Measurements from ENCODE around the gene LAMA4.
"Not testable (repeated sequence)": the region's sequence is repeated elsewhere in the genome, so short reads cannot be mapped to it uniquely, and the experiment has no call there.

Gene LAMA4

DNA sequence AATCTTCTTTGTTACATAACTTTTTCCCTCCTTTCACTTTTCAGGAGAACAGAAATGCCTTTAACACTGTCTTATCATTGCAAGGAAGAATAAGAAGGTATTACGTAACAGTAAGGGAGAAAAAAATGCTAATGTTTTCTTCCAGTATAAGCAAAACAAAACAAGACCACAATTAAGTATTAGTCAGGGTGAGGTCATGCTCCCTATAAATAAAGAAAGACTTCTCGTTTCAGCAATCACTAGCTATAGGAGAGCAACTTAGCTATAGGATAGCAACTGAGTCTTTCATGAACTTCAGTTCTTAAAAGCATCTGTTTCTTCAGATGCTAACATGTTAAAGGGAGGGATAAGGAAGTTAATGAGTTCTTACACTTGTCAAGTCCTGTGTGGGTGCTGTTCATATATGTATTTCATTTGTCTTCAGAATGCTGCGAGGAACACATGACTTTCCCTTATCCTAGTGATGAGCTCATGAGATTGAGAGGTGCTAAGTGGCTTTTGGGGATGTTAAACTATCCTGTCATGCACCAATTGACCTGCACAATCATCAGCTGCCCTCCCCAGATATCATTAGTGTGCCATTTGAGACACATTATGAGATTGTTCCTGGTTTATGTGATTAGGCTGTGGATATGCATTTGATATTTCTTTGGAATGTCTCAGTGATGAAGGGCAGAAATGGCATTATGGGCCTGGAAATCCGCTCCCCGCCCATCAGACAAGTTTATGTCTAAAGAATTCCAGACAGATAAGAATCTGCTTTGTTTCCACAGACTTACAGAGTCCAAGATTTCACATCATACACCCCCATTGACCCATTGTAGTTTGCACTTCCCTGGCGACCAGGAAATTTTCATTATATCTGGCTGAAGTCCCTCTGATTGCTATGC is 37.5 kb downstream of the LAMA4 start:
- no peak for DNase-seq (ENCODE audit: low read depth)

DNA sequence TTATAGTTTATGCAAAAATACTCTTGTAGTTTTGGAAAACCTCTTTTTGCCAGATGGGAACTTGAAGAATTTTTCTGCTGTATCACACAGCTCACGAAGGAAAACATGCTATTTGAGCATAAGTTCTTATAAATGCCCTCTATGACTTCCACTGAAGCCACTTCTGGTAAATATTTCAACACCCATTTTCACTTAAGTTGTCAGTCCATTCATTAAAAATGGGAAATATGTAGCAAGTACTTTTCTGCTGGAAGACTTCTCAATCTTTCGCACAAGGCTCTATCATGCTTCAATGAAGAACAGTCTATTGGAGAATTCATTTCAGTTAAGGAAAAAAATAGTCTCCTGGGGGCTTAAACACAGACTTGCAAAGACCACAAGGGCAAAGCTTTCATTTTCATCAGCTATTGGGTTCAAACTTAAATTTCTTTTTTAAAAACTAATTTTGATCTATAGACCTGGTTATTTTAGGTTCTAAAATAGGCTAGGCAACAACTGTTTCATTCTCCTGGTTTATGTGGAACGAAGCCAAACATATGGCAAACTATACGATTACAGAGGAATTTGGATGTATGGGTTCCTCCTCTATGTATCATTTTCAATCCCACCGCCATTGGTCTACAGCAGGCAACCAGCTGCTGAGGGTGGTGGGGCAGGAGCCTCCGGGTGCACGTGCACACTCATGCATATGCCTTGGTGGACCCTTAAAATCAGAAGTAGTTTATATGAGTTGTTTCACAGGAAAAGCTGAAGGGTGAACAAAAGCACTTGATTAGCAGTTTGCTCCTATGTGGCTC is 38.7 kb downstream of the LAMA4 start:
- no peak for DNase-seq (ENCODE audit: low read depth)

GRCh38 chr6:112214739-112215269 is 39.6 kb downstream of the LAMA4 start:
- DNase-seq (ENCODE audit: low read depth) = no peak

DNA sequence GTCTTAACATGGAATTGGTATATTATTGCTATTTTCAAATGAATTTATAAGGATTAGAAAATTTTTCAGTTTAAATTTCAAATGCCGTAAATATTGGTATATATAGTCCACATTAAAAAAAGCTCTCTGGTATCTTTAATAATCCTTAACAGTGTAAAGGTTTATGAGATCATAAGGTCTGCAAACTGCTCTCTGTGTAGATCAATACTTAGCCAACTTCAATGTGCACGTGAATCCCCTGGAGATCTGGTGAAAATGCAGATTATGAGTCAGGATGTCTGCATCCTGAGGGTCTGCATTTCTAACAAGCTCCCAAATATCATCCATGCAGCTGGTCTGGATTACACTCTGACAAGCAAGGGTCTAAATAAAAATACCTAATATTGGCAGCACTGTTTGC is 43.5 kb downstream of the LAMA4 start:
- DNase-seq (ENCODE audit: low read depth) = no peak

DNA sequence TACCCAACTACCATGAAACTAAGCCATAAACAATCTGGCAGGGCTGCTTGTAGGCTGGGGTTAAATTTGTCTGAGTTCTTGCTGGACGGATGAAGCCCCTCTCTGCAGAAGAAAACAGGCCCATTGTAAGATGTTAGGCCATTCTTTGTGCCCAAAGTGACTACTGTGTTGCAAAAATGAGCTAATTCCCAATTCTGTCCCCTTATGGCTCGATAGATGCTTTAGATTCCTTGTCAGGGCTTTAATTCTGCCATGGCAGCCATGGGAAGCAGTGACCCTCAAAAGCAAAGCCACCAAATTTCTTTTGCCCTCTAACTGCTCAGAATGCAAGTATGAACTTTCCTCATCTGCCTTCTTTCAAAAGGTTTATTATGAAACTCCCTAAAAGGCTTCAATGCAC is 45.2 kb downstream of the LAMA4 start:
- no peak for DNase-seq (ENCODE audit: low read depth)

DNA sequence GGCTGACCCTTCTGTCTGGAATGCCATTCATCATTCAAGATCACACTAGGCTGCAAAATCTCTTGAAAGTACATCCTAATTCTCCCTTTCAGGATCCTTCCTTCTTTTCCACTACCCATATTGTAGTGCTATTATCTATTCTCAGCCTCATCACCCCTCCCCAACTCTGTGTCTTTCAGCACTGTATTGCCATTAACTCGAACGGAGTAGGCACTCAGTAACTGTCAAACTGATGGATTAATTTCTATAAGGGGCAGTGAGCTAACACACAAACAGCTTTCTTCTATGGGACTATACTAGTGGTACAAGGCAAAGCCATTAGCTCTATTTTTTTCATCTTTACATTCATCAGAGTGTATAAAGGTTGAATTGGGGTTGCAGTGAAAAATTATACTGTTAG is 46.6 kb downstream of the LAMA4 start:
- DNase-seq (ENCODE audit: low read depth) = no peak

GRCh38 chr6:112207131-112207530 is 47.2 kb downstream of the LAMA4 start:
- no peak for DNase-seq (ENCODE audit: low read depth)

- DNase-seq (ENCODE audit: low read depth) = no peak
Observed at GRCh38 chr6:112206110-112206458, 48.3 kb downstream of the LAMA4 start.

GRCh38 chr6:112205427-112206109 is 48.8 kb downstream of the LAMA4 start:
- DNase-seq (ENCODE audit: low read depth) = no peak

- no peak for DNase-seq (ENCODE audit: low read depth)
Observed at GRCh38 chr6:112204350-112204706, 50.0 kb downstream of the LAMA4 start.

- no peak for DNase-seq (ENCODE audit: low read depth)
Observed at GRCh38 chr6:112203577-112204349, 50.6 kb downstream of the LAMA4 start.

DNA sequence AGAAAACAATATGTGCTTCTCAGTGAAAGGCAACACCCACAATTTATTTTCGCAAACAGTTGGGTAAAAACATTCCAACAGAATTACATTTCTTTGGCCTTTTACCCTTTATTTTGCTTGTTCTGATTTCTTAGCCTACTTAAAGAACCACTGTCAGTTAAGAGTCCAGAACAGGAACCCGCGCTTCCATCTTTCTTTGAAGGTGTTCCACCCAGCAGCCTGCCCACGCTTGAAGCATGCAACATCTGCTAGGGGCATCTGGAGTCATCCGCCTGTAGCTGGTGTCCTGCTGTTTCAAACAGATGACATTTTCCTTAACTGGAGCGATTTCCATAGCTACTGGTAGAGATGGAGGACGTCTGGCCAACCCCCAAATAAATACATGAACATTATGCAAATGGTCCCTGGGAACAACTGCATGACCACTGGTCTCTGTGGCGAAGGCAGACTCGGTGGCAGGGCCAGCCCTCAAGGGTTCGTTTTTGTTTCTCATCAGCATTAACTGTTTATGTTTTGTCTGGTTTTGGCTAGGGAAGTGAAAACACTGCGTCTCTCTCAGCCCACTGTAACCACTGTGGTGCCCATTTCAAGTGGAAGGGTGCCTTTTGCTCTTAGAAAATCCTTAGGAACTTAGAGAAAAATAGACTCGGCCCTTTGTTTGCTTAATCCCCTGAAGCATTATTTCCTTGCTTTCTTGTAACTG is 51.6 kb downstream of the LAMA4 start:
- DNase-seq (ENCODE audit: low read depth) = no peak

GRCh38 chr6:112200185-112200914 is 54.0 kb downstream of the LAMA4 start:
- not testable (repeated sequence) for DNase-seq (ENCODE audit: low read depth)

DNA sequence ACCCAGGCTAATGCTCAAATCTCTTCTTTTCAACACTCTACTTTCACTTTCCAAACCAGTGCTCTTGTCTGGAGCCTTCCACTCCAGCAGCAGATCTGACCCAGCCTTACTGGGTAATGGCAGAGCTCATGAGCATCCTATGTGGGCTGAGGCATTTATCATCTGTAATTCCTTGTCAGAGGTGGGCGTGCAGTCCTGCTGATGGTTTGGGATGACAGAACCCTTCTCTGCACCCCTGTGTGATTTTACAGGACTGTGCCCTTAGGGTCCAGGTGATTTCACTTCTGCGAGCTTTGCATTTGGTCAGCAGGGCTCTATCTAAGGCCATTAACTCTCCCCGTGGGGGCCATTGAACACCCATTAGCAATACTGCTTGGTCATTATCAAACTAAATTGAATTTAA is 55.4 kb downstream of the LAMA4 start:
- no peak for DNase-seq (ENCODE audit: low read depth)

GRCh38 chr6:112198582-112198981 is 55.8 kb downstream of the LAMA4 start:
- no peak for DNase-seq (ENCODE audit: low read depth)

DNA sequence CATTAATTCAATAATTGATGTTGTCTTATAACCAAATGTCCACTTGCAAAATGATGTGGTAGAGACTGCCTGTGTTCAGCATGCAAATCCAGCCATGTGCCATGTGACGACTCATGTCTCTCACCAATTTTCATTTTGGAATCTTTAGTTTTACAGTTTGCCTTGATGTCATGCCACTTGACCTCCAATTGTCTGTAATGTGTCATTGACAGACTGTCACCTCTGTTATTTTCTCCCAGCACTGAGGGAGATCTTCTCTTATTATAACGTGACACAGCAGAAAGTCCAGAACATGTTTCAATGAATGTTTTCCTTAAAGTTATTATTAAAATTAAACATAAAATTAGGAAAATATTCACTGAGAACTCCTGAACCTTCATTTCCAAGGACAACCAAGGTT is 56.7 kb downstream of the LAMA4 start:
- no peak for DNase-seq (ENCODE audit: low read depth)

DNA sequence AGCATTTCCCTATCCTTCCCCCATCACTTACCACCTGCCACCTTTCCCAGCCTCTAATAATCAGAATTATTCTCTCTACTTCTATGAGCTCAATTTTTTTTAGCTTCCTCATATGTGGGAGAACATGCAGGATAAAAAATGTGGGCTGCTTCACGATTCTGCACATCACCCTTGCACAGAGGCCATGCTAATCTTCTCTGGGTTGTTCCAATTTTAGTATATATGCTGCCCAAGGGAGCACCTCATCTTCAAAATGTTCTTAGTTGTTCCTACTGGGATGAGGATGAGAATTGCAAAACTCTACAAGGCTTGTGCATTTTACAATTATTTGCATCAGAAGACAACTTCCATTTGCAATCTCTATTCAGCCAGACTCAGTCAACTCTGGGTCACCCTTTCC is 58.1 kb downstream of the LAMA4 start:
- DNase-seq (ENCODE audit: low read depth) = no peak

- DNase-seq (ENCODE audit: low read depth) = no peak
Observed at GRCh38 chr6:112195166-112195565, 59.2 kb downstream of the LAMA4 start.

DNA sequence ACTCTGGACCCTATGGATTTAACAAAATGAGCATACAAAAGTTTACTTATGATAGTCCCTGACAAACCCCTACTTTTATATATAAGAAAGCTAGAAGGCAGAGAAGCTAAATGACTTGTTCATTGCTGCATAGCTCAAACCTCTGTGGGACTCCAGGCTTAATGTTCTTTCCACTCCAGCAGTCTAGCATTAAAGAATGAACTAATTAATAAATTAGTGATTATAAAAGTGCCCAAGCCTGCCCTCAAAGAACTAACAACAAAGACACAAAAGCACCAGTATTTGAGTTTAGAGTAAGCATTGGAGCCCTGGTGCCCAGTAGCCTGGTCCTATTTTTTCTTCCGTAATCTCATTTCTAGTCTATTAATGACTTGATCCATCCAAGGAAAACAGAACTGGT is 59.9 kb downstream of the LAMA4 start:
- no peak for DNase-seq (ENCODE audit: low read depth)

GRCh38 chr6:112193535-112194051 is 60.8 kb downstream of the LAMA4 start:
- no peak for DNase-seq (ENCODE audit: low read depth)
